K562 (cell line): ENCODE measurements around the gene PCNX2. TPM values are rescaled to one million over a fixed set of nuclear protein-coding genes. Genes with fewer than 3 reads are reported as not detected.

ENCODE experiments used
- ATAC-seq: fragments of 200-7000 bp; cut with Tn5 transposase; 3 replicates; pipeline ENCODE4 v1.9.1; 2020; ENCODE audit warnings: moderate library complexity
- BruUV-seq: library from RNA; stranded (reverse); fragments of 400-500 nt; replicated peaks from 2 replicates; lab custom pipeline; 2021; lab: Mats Ljungman, UMichigan
- CTCF ChIA-PET: fragments of 300-600 bp; formaldehyde crosslinking; extraction: SDS; loops from one replicate; lab custom pipeline; 2021; ENCODE audit warnings: low intra/inter-chr PET ratio; lab: Yijun Ruan, JAX
- POLR2A ChIA-PET: fragments of 300-600, 350-650 bp; sonication (Branson Sonifier 250); formaldehyde crosslinking; extraction: SDS; loops from one replicate; lab custom pipeline; 2021; ENCODE audit warnings: antibody characterized with exemption, inconsistent platforms; lab: Yijun Ruan, JAX
- DNase-seq, 4 experiments: peaks; one replicate each; pipeline versions ENCODE4 v3.0.0 to v3.0.0-alpha.2; 2011 to 2018; ENCODE audit warnings: low spot score in 3 of 4, mixed read lengths in 3 of 4; ENCODE audit errors: extremely low read depth in 1 of 4
- FAIRE-seq: peaks from 2 replicates; lab custom pipeline; 2011; peaks lifted over from hg19 to GRCh38; lab: Jason Lieb, UNC
- H2AFZ ChIP-seq: 2 replicates; pipeline ENCODE4 v1.6.0; 2011; ENCODE audit warnings: low read depth, low read length, control low read depth, inconsistent platforms
- H3K27ac ChIP-seq: fragments of 200-600 bp; 3 replicates; pipeline ENCODE4 v1.8.0; 2011; ENCODE audit warnings: low read depth, mild to moderate bottlenecking, control low read depth, inconsistent platforms, low read length, moderate library complexity, mixed read lengths; ENCODE audit errors: extremely low read depth
- H3K27me3 ChIP-seq, 2 experiments: fragments of 300-600 bp in 1 of 2; 2 replicates in 1 of 2; 3 replicates in 1 of 2; pipeline versions ENCODE4 v1.6.0 to v1.8.0; 2011; ENCODE audit warnings: inconsistent platforms in 2 of 2, low read length in 2 of 2, mild to moderate bottlenecking in 1 of 2, mixed read lengths in 1 of 2, moderate library complexity in 1 of 2; ENCODE audit not compliant: control insufficient read depth in 2 of 2, insufficient read depth in 2 of 2
- H3K36me3 ChIP-seq: fragments of 300-600 bp; 3 replicates; pipeline ENCODE4 v1.8.0; 2011; ENCODE audit warnings: mild to moderate bottlenecking, low read length, inconsistent platforms; ENCODE audit not compliant: control insufficient read depth, insufficient read depth
- H3K4me1 ChIP-seq, 2 experiments: fragments of 200-600 bp in 1 of 2; replicated peaks in 1 of 2; 2 replicates in 1 of 2; 3 replicates in 1 of 2; pipeline versions ENCODE4 v1.5.1 to v1.8.0; 2011; ENCODE audit warnings: inconsistent platforms in 2 of 2, low read length in 2 of 2, mild to moderate bottlenecking in 1 of 2, mixed read lengths in 1 of 2, moderate library complexity in 1 of 2; ENCODE audit not compliant: control insufficient read depth in 2 of 2, insufficient read depth in 2 of 2
- H3K4me2 ChIP-seq: 2 replicates; pipeline ENCODE4 v1.6.1; 2011; ENCODE audit warnings: low read length, control low read depth, inconsistent platforms, mixed read lengths; ENCODE audit not compliant: insufficient read depth
- H3K4me3 ChIP-seq: fragments of 200-600 bp; sonication (generic), shearing (Covaris generic); 2 replicates; pipeline ENCODE4 v1.5.1; 2016; ENCODE audit warnings: control low read depth, inconsistent platforms
- H3K79me2 ChIP-seq: fragments of 200-600 bp; 3 replicates; pipeline ENCODE4 v1.8.0; 2011; ENCODE audit warnings: low read length, inconsistent platforms; ENCODE audit not compliant: control insufficient read depth, insufficient read depth
- H3K9ac ChIP-seq, 2 experiments: 2 replicates each; pipeline versions ENCODE4 v1.6.0 to v1.6.1; 2011; ENCODE audit warnings: low read depth in 2 of 2, low read length in 2 of 2, control low read depth in 1 of 2, inconsistent platforms in 1 of 2, mild to moderate bottlenecking in 1 of 2, mixed read lengths in 1 of 2; ENCODE audit not compliant: insufficient read depth in 1 of 2
- H3K9me1 ChIP-seq: one replicate; pipeline ENCODE4 v1.6.0; 2011; ENCODE audit warnings: inconsistent platforms, mild to moderate bottlenecking, low read length, moderate library complexity; ENCODE audit not compliant: control insufficient read depth, insufficient read depth
- H3K9me3 ChIP-seq: replicated peaks from 2 replicates; pipeline ENCODE4 v1.5.1; 2011; ENCODE audit warnings: low read depth, low read length, inconsistent platforms; ENCODE audit not compliant: control insufficient read depth, insufficient read depth
- H4K20me1 ChIP-seq: replicated peaks from 2 replicates; pipeline ENCODE4 v1.6.1; 2011; ENCODE audit warnings: low read length, inconsistent platforms, mixed read lengths; ENCODE audit not compliant: control insufficient read depth, insufficient read depth
- GABPA ChIP-seq: fragments of 200-800 bp; sonication (Bioruptor generic); conservative IDR thresholded peaks from 2 replicates; pipeline ENCODE4 v1.6.1; 2016; ENCODE audit warnings: low read depth, missing genetic modification characterization, missing compliant biosample characterization
- KAT7 ChIP-seq: sonication (generic); formaldehyde crosslinking; IDR thresholded peaks from 2 replicates; pipeline ENCODE4 v1.8.0; 2022; ENCODE audit warnings: missing genetic modification reagents, mild to moderate bottlenecking, borderline replicate concordance
- KLF10 ChIP-seq: fragments of 250-450 bp; sonication (Bioruptor Pico); IDR thresholded peaks from 2 replicates; pipeline ENCODE4 v1.6.1; 2021; ENCODE audit warnings: matching md5 sums
- MAFF ChIP-seq: IDR thresholded peaks from 2 replicates; pipeline ENCODE4 v1.6.1; 2012; ENCODE audit warnings: low read length, improper control_type of control experiment
- MLLT1 ChIP-seq, 2 experiments: fragments of 450-650 bp; IDR thresholded peaks; 2 replicates each; pipeline ENCODE4 v1.6.1; 2016
- RCOR1 ChIP-seq, 2 experiments: IDR thresholded peaks; 2 replicates each; pipeline ENCODE4 v1.6.1; 2012; ENCODE audit warnings: low read depth in 2 of 2, low read length in 2 of 2, borderline replicate concordance in 1 of 2, improper control_type of control experiment in 1 of 2
- SMARCA5 ChIP-seq: fragments of 450-650 bp; IDR thresholded peaks from 2 replicates; pipeline ENCODE4 v1.6.1; 2016
- SREBF1 ChIP-seq: fragments of 150-350 bp; IDR thresholded peaks from 2 replicates; pipeline ENCODE4 v1.6.1; 2014; ENCODE audit warnings: antibody characterized with exemption, low read depth, low read length, borderline replicate concordance
- SRSF1 ChIP-seq: fragments of 200-400 bp; formaldehyde crosslinking; IDR thresholded peaks from 2 replicates; pipeline ENCODE4 v1.6.1; 2017; ENCODE audit warnings: mild to moderate bottlenecking, low read depth, low read length, moderate library complexity
- TAL1 ChIP-seq: fragments of 450-650 bp; IDR thresholded peaks from 2 replicates; pipeline ENCODE4 v1.6.1; 2016; ENCODE audit warnings: mild to moderate bottlenecking
- ZNF280B ChIP-seq: fragments of 250-450 bp; sonication (Bioruptor Pico); IDR thresholded peaks from 2 replicates; pipeline ENCODE4 v1.5.1; 2021; ENCODE audit warnings: mild to moderate bottlenecking
- ZNF311 ChIP-seq: fragments of 250-450 bp; sonication (Bioruptor Pico); IDR thresholded peaks from 2 replicates; pipeline ENCODE4 v1.4.0; 2020; ENCODE audit warnings: mild to moderate bottlenecking, moderate library complexity
- ZNF583 ChIP-seq: fragments of 250-450 bp; sonication (Bioruptor Pico); IDR thresholded peaks from 2 replicates; pipeline ENCODE4 v1.4.0; 2020
- WGBS: fragments of 100-300 bp; shearing (Covaris generic); methylation state at CpG from one replicate; pipeline ENCODE4 v1.1.6; 2016; ENCODE audit warnings: low coverage, mixed read lengths; ENCODE audit not compliant: insufficient coverage; ENCODE audit errors: missing lambda C conversion rate; 5-methylcytosine and 5-hydroxymethylcytosine counted together
- in situ Hi-C: fragments of 300-500 bp; cut with MboI; formaldehyde crosslinking; loops from 4 replicates; pipeline ENCODE4 v1.15.0; 2018; ENCODE audit warnings: inconsistent platforms, mixed read lengths
- intact Hi-C: fragments of 100-400 bp; cut with micrococcal nuclease; formaldehyde crosslinking; loops from 2 replicates; pipeline ENCODE4 v1.14.2; 2022
- polyA plus RNA-seq, 8 experiments: library from polyadenylated mRNA; depleted of rRNA in 4 of 8; stranded (reverse) in 5 of 8; unstranded in 3 of 8; fragments of >200 nt; fragmentation: Nextera tagmentation in 2 of 8; fragmentation: Illumina TruSeq in 1 of 8; extraction: Ambion mirVana in 2 of 8; extraction: Trizol in 1 of 8; gene quantifications; 2 replicates each; pipeline versions ENCODE4 v1.2.1 to v1.2.3, GENCODE V29; 2011 to 2014; ENCODE audit warnings: inconsistent platforms in 1 of 8, missing spikeins in 1 of 8
- total RNA-seq, 7 experiments: library from RNA; depleted of rRNA in 6 of 7; stranded (reverse); fragments of >200 nt in 6 of 7; fragmentation: Illumina TruSeq in 2 of 7; extraction: Trizol in 2 of 7; gene quantifications; 2 replicates each; pipeline versions ENCODE4 v1.2.1 to v1.2.3, GENCODE V29; 2011 to 2021; ENCODE audit warnings: low replicate concordance in 1 of 7

The PCNX2 gene
- total and polyA plus RNA-seq, 9 of the 15 experiments (the other 6 are each of a cell fraction or from before 2014, with no cell fraction given): 0.07 to 0.33 TPM; not detected in 7

DNA sequence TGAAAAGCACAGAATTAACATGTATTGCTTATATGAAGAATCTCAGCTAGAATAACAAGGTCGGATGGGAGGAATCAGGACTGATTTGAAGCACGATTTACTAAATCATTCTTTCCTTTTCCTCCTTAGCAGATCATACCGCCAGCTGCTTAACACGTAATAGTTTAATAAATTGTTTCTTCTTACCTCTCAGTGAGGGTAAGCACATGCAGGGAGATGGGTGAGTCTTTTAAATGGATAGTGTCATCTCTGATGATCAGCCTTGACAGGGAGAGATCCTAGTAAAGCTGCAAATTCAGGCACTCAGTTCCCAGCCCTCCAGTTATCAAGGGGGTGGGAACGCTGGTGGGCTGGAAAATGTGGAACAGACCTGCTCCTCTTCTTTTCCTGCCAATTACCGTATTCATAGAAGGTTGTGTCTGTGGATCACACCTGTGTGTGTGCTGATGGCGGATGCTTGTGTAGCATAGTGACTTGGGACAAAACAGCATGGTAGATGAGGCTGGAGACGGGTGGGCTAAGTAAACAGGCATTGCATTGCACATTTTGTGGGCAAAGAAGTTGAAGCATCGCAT is 314.5 kb downstream of the PCNX2 start:
- H3K9me3 ChIP-seq: no peaks in the 10 kb centered on the region
- no peak overlapping the region for H3K9ac ChIP-seq
- ChIA-PET CTCF (no interaction called here), POLR2A (interaction anchor here (2.0 kb wide), 2 partner anchors 15 to 19 kb away, joined by 6 to 7 read pairs; no protein-coding TSS in a partner anchor)
- no peaks in the 10 kb centered on the region for H3K9me1 ChIP-seq
- 45% methylated on average over 9 of the region's 9 CpGs for WGBS
- H3K27me3 ChIP-seq: peaks cover 19 to 31% of the 10 kb centered on the region in 2 experiments; a peak in 4 of 5 replicates
- FAIRE-seq: no peak
- no peak overlapping the region for H3K4me2 ChIP-seq
- no peaks in the 10 kb centered on the region for H3K79me2 ChIP-seq
- in situ Hi-C loops (no loop called here), intact Hi-C loops (no loop called here)
- no peak overlapping the region for H2AFZ ChIP-seq
- ATAC-seq: no peak
- no peaks in the 10 kb centered on the region for H4K20me1 ChIP-seq
- no peak for DNase-seq
- no TSS peak for BruUV-seq
- H3K4me3 ChIP-seq: no peak overlapping the region
- H3K36me3 ChIP-seq: peaks cover 10% of the 10 kb centered on the region; the same call in 2 of the 3 replicates
- no peak overlapping the region for H3K27ac ChIP-seq
- peaks cover 0 to 7% of the 10 kb centered on the region in 2 experiments; a peak in 1 of 5 replicates for H3K4me1 ChIP-seq
- no peak for TF ChIP-seq ZNF583 (CRISPR knock-in tag)
- TF ChIP-seq KLF10 (CRISPR knock-in tag): no peak
- no peak for TF ChIP-seq RCOR1 (IDR thresholded peaks at IDR 0.05; ENCODE audit: borderline replicate concordance in 1 of 2, low read depth in 2 of 2, low read length in 2 of 2)
- TF ChIP-seq ZNF311 (CRISPR knock-in tag): no peak
- TF ChIP-seq SRSF1: no peak
- no peak for TF ChIP-seq GABPA (tag)
- TF ChIP-seq ZNF280B (CRISPR knock-in tag): no peak
- no peak for TF ChIP-seq MAFF
- no peak for TF ChIP-seq SREBF1
- TF ChIP-seq MLLT1 (IDR thresholded peaks at IDR 0.05): no peak
- no peak for TF ChIP-seq TAL1
- TF ChIP-seq KAT7 (CRISPR knock-in tag): no peak
- TF ChIP-seq SMARCA5: no peak
